Measurements from ENCODE around the gene EPHA2. TPM values are rescaled to one million over a fixed set of nuclear protein-coding genes. Genes with fewer than 3 reads are reported as not detected.

Gene EPHA2
- polyA plus RNA-seq, 1 experiment = 19.1 TPM

DNA sequence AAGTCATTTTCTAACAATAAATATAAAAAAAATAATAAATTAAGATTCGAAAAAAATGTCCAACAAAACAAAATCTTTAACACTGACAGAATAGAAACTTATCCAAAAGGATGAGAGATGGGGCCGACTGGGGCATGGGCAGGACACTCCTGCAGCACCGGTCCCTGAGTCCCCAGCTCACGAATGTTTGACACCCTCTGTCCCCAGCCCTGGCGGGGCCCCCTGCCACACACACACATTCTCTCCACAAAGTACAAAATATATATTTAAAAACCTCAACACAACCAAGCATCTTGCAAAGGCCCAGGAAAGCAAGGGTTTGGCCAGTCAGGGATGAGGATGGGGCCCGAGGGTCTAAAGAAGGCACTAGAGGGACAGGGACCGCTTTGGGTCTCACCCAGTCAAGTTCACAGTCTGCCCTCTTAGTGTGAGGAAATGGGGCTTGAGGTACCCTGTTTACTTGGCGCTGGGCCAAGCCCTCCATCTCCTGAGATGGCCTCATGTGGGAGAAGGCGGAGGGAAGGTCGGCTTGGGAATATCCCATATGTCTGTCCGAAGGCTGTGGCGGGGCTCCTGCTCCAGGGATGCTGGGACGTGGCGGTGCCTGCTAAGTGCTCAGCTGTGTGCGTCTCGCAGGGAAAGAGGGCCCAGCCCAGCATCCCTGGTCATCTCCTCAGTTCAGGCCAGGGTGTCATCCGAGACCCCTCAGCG is 31.3 kb downstream of the EPHA2 start:
- Histone ChIP-seq H3K9me3 (ENCODE audit: control insufficient read depth, insufficient read depth, low read length) (no peaks in the 10 kb centered on the region; the same call in 1 of the 2 replicates), H3K27me3 (ENCODE audit: control insufficient read depth, insufficient read depth, low read length) (no peaks in the 10 kb centered on the region), H3K27ac (ENCODE audit: low read depth, low read length) (no peak overlapping the region), H3K4me3 (ENCODE audit: low read depth, low read length) (no peak overlapping the region)
- POLR2A ChIA-PET = no interaction called here
- TF ChIP-seq, protein P1, sequence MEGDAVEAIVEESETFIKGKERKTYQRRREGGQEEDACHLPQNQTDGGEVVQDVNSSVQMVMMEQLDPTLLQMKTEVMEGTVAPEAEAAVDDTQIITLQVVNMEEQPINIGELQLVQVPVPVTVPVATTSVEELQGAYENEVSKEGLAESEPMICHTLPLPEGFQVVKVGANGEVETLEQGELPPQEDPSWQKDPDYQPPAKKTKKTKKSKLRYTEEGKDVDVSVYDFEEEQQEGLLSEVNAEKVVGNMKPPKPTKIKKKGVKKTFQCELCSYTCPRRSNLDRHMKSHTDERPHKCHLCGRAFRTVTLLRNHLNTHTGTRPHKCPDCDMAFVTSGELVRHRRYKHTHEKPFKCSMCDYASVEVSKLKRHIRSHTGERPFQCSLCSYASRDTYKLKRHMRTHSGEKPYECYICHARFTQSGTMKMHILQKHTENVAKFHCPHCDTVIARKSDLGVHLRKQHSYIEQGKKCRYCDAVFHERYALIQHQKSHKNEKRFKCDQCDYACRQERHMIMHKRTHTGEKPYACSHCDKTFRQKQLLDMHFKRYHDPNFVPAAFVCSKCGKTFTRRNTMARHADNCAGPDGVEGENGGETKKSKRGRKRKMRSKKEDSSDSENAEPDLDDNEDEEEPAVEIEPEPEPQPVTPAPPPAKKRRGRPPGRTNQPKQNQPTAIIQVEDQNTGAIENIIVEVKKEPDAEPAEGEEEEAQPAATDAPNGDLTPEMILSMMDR (IDR thresholded peaks at IDR 0.05; ENCODE audit: low read depth, low read length) = no peak
- DNase-seq (ENCODE audit: low read depth, low spot score) = no peak
- CTCF ChIA-PET = interaction anchor here (1.4 kb wide), 1 partner anchor 42 kb away, joined by 4 read pairs; no protein-coding TSS in a partner anchor

DNA sequence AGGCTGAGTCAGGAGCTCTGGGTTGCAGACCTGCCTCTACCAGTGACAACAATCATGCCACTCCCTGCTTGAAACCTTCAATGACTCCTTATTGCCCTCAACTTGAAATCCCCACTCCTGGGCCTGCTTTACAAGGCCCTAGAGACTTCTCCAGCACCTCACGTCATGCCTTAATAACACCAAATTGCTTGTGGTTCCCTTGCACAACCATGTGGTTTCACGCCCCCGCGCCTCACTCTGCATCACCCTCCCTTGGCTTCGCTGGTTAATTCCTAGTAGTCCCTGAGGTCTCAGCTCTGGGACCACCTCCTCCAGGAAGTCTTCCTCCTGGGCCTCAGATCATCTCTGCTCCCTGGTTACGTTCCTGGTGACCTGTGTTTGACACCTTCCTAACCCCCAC is 33.0 kb downstream of the EPHA2 start:
- peak; percentile 41 for DNase-seq (ENCODE audit: low read depth, low spot score)
- no peaks in the 10 kb centered on the region for H3K27me3 ChIP-seq (ENCODE audit: control insufficient read depth, insufficient read depth, low read length)
- H3K9me3 ChIP-seq (ENCODE audit: control insufficient read depth, insufficient read depth, low read length) = no peaks in the 10 kb centered on the region; the same call in 1 of the 2 replicates
- H3K27ac ChIP-seq (ENCODE audit: low read depth, low read length) = peak overlapping the region; percentile 31
- TF ChIP-seq, protein P1 (IDR thresholded peaks at IDR 0.05; ENCODE audit: low read depth, low read length) = no peak
- POLR2A ChIA-PET = no interaction called here
- no peak overlapping the region for H3K4me3 ChIP-seq (ENCODE audit: low read depth, low read length)
- CTCF ChIA-PET = interaction anchor here (1.9 kb wide), 1 partner anchor 40 kb away, joined by 7 read pairs; no protein-coding TSS in a partner anchor

DNA sequence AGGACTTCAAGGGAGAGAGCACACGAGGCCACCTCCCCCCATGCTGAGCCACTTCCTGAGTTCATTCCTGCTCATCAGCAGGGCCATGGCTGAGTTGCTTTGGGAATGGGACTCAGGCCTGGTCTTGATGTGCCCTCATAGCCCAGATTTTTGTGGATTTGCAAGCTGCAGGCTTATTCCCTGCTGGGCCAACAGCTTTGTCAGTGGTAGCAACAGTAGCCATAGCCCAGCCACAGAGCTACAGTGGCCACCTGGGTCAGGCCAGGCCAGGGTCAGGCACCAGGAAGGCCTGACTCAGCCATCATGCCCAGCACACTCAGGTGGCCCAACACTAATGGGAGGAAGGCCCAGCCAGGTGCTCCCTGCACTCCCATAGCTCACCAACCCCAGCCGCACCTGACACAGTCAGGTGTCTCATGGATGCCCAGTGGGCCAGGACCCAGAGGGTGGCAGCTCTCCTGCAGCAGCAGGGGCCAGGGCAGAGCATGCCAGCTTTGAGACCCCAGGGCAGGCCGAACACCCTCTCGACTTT is 33.5 kb downstream of the EPHA2 start:
- TF ChIP-seq, protein P1 (IDR thresholded peaks at IDR 0.05; ENCODE audit: low read depth, low read length) = no peak
- ChIA-PET CTCF (interaction anchor here (0.6 to 1.9 kb wide), 2 partner anchors 32 to 40 kb away, joined by 6 to 7 read pairs; no protein-coding TSS in a partner anchor), POLR2A (no interaction called here)
- no peak overlapping the region for H3K4me3 ChIP-seq (ENCODE audit: low read depth, low read length)
- no peak for DNase-seq (ENCODE audit: low read depth, low spot score)
- H3K9me3 ChIP-seq (ENCODE audit: control insufficient read depth, insufficient read depth, low read length) = no peaks in the 10 kb centered on the region; the same call in 1 of the 2 replicates
- H3K27ac ChIP-seq (ENCODE audit: low read depth, low read length) = peak overlapping the region; percentile 31
- H3K27me3 ChIP-seq (ENCODE audit: control insufficient read depth, insufficient read depth, low read length) = no peaks in the 10 kb centered on the region

DNA sequence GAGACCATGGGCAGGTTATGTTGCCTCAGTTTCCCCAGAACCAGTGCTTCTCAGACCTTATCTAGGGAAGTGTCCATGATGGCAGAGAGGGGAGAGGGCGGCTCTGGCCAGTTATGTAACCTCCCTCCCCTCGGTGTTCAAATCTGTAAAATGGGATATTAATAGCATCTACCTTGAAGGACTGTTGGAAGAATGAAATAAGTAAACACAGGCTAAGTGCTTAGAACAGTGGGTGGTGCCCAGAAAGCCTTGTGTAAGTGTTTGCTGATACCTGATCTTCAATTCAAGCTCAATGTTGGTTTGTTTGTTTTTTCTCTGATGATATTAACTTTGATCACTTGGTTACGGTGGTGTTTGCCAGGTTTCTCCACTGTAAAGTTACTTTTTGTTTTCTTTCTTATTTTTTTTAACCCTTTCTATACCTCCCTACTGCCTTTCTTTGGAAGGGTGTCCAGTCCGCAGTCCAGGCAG is 34.9 kb downstream of the EPHA2 start:
- no peaks in the 10 kb centered on the region; the same call in 1 of the 2 replicates for H3K9me3 ChIP-seq (ENCODE audit: control insufficient read depth, insufficient read depth, low read length)
- H3K27me3 ChIP-seq (ENCODE audit: control insufficient read depth, insufficient read depth, low read length) = no peaks in the 10 kb centered on the region
- ChIA-PET POLR2A (interaction anchor here (0.7 kb wide), 1 partner anchor 19 kb away, joined by 7 read pairs; no protein-coding TSS in a partner anchor), CTCF (interaction anchor here (0.7 to 1.9 kb wide), 5 partner anchors 11 to 329 kb away, joined by 3 to 7 read pairs (median 4); no protein-coding TSS in a partner anchor)
- H3K4me3 ChIP-seq (ENCODE audit: low read depth, low read length) = no peak overlapping the region
- DNase-seq (ENCODE audit: low read depth, low spot score) = no peak
- H3K27ac ChIP-seq (ENCODE audit: low read depth, low read length) = no peak overlapping the region
- TF ChIP-seq, protein P1 (IDR thresholded peaks at IDR 0.05; ENCODE audit: low read depth, low read length) = no peak

DNA sequence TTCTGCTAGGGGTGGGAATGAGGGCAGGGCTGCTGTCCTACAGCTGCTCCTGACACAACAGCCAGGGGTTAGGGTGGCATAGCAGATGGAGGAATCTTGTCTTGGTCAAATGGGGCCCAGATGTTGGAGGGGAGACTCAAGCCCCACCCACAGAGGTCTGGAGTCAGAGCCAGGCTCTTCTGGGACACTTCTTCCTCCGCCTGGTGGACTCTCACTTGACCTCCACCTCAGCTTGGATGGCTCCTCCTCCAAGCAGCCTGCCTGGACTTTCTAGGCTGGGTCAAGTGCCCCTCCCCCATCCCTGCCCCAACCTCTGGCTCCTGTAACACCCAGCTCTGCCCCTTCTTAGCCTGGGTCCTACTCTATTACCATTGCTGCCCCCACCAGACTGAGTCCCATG is 35.5 kb downstream of the EPHA2 start:
- Histone ChIP-seq H3K27me3 (ENCODE audit: control insufficient read depth, insufficient read depth, low read length) (no peaks in the 10 kb centered on the region), H3K27ac (ENCODE audit: low read depth, low read length) (no peak overlapping the region), H3K4me3 (ENCODE audit: low read depth, low read length) (no peak overlapping the region), H3K9me3 (ENCODE audit: control insufficient read depth, insufficient read depth, low read length) (no peaks in the 10 kb centered on the region; the same call in 1 of the 2 replicates)
- TF ChIP-seq, protein P1 (IDR thresholded peaks at IDR 0.05; ENCODE audit: low read depth, low read length) = no peak
- DNase-seq (ENCODE audit: low read depth, low spot score) = no peak
- POLR2A ChIA-PET = no interaction called here
- CTCF ChIA-PET = interaction anchor here (0.9 to 1.5 kb wide), 2 partner anchors 34 to 41 kb away, joined by 3 to 4 read pairs; no protein-coding TSS in a partner anchor
